Keratinocyte (primary cell): Measurements from ENCODE around the gene ZNF423. TPM values are rescaled to one million over a fixed set of nuclear protein-coding genes. Genes with fewer than 3 reads are reported as not detected.

Source experiments
- DNase-seq: peaks from one replicate; pipeline ENCODE4 v3.0.0-alpha.2; 2011; ENCODE audit warnings: low read depth, missing footprints, low spot score
- FAIRE-seq: peaks from 2 replicates; lab custom pipeline; 2011; peaks lifted over from hg19 to GRCh38; lab: Jason Lieb, UNC
- H2AFZ ChIP-seq: 2 replicates; pipeline ENCODE4 v1.6.0; 2012; ENCODE audit warnings: low read length, control low read depth, inconsistent platforms; ENCODE audit not compliant: control insufficient read depth
- H3K27ac ChIP-seq: 2 replicates; pipeline ENCODE4 v1.5.1; 2011; ENCODE audit warnings: low read length; ENCODE audit not compliant: control insufficient read depth, insufficient read depth
- H3K27me3 ChIP-seq: 3 replicates; pipeline ENCODE4 v1.6.0; 2011; ENCODE audit warnings: low read length; ENCODE audit not compliant: control insufficient read depth, insufficient read depth; ENCODE audit errors: extremely low read depth
- H3K36me3 ChIP-seq, 2 experiments: 2 replicates in 1 of 2; 3 replicates in 1 of 2; pipeline ENCODE4 v1.5.1; 2011; ENCODE audit warnings: low read length in 2 of 2, mild to moderate bottlenecking in 1 of 2; ENCODE audit not compliant: control insufficient read depth in 2 of 2, insufficient read depth in 2 of 2; ENCODE audit errors: extremely low read depth in 1 of 2
- H3K4me1 ChIP-seq: 3 replicates; pipeline ENCODE4 v1.5.1; 2011; ENCODE audit warnings: low read length; ENCODE audit not compliant: control insufficient read depth, insufficient read depth; ENCODE audit errors: extremely low read depth
- H3K4me2 ChIP-seq: 3 replicates; pipeline ENCODE4 v1.6.0; 2011; ENCODE audit warnings: low read depth, low read length; ENCODE audit not compliant: control insufficient read depth, insufficient read depth; ENCODE audit errors: extremely low read depth
- H3K4me3 ChIP-seq, 3 experiments: fragments of 200-600 bp in 1 of 3; sonication (generic) in 1 of 3; 2 replicates in 2 of 3; 3 replicates in 1 of 3; pipeline ENCODE4 v1.5.1; 2011 to 2016; ENCODE audit warnings: low read length in 3 of 3, mild to moderate bottlenecking in 3 of 3, control low read depth in 2 of 3, inconsistent platforms in 1 of 3, low read depth in 1 of 3, mixed read lengths in 1 of 3, mixed run types in 1 of 3, moderate library complexity in 1 of 3; ENCODE audit not compliant: control insufficient read depth in 2 of 3, insufficient read depth in 2 of 3; ENCODE audit errors: extremely low read depth in 1 of 3
- H3K79me2 ChIP-seq: 2 replicates; pipeline ENCODE4 v1.6.0; 2012; ENCODE audit warnings: low read length; ENCODE audit not compliant: control insufficient read depth, insufficient read depth
- H3K9ac ChIP-seq: 3 replicates; pipeline ENCODE4 v1.6.0; 2011; ENCODE audit warnings: low read length; ENCODE audit not compliant: control insufficient read depth, insufficient read depth; ENCODE audit errors: extremely low read depth
- H3K9me1 ChIP-seq: 3 replicates; pipeline ENCODE4 v1.6.0; 2011; ENCODE audit warnings: low read length; ENCODE audit not compliant: control insufficient read depth, insufficient read depth; ENCODE audit errors: extremely low read depth
- H3K9me3 ChIP-seq: 2 replicates; pipeline ENCODE4 v1.5.1; 2012; ENCODE audit warnings: low read depth, low read length; ENCODE audit not compliant: control insufficient read depth
- H4K20me1 ChIP-seq: 3 replicates; pipeline ENCODE4 v1.6.0; 2011; ENCODE audit warnings: low read length; ENCODE audit not compliant: control insufficient read depth, insufficient read depth; ENCODE audit errors: extremely low read depth
- EZH2 ChIP-seq: IDR thresholded peaks from one replicate; pipeline ENCODE4 v1.6.1; 2012; ENCODE audit warnings: inconsistent platforms, mild to moderate bottlenecking, low read length, moderate library complexity
- dilution Hi-C: fragments of 300-500 bp; cut with MboI; formaldehyde crosslinking; loops from one replicate; pipeline ENCODE4 v1.7.0; 2020; ENCODE audit warnings: low sequenced_read_pairs; ENCODE audit not compliant: extremely low pct_ligation_motif_present
- polyA plus RNA-seq, 5 experiments: library from polyadenylated mRNA; depleted of rRNA in 3 of 5; stranded (reverse) in 3 of 5; stranded (forward) in 1 of 5; unstranded in 1 of 5; fragments of >200 nt; gene quantifications; 1 replicate in 1 of 5; 2 replicates in 3 of 5; 3 replicates in 1 of 5; pipeline versions ENCODE4 v1.2.1 to v1.2.3, GENCODE V29; 2011 to 2012; ENCODE audit warnings: missing spikeins in 2 of 5, low read depth in 1 of 5, low replicate concordance in 1 of 5
- TF ChIP-seq, protein P1 (sequence below), 3 experiments: IDR thresholded peaks in 1 of 3; conservative IDR thresholded peaks in 1 of 3; optimal IDR thresholded peaks in 1 of 3; 2 replicates in 2 of 3; 3 replicates in 1 of 3; pipeline versions ENCODE3 to v1.5.1; 2011; ENCODE audit warnings: low read length in 3 of 3, mild to moderate bottlenecking in 3 of 3, moderate library complexity in 2 of 3, control low read depth in 1 of 3, inconsistent platforms in 1 of 3; ENCODE audit not compliant: insufficient read depth in 2 of 3; ENCODE audit errors: extremely low read depth in 1 of 3

Gene ZNF423
- polyA plus RNA-seq, 1 donor (not counting 4 experiments of a cell fraction or from before 2014, with no cell fraction given), result 0.05 TPM

DNA sequence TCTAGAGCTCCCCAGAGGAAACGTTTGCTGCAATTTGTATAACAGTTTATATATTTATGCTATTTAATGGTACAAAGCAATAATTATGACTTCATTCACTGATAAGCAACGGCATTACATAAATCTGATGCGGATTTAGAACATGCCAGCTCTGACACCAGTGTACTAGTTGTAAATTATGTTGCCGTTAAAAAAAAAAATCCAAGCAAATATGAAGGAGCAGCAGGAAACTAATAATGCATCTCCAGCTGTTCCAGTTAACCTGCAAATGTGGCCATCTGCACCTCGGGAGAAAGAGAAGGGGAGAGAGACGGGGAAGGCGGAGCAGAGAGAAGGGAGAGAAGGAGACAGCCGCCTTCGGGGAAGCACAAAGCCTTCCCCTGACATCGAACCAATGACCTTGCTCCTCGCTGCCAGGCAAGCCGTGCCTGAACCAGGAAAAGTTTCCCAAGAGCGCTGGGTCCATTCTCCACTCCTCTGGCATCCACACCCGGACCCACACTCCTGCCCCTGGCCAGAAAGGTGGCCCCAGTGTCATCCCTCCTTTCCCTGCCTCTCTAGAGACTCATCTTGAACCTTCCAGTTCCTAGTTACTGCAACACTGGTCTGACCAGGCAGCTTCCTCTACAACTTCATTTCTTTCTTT lies 307.5 kb downstream of the ZNF423 start:
- Histone ChIP-seq H3K27ac (no peak overlapping the region), H3K36me3 (no peaks in the 10 kb centered on the region), H3K79me2 (no peaks in the 10 kb centered on the region), H3K4me3 (no peak overlapping the region), H3K27me3 (no peaks in the 10 kb centered on the region), H3K4me1 (no peaks in the 10 kb centered on the region), H3K9me1 (no peaks in the 10 kb centered on the region), H4K20me1 (no peaks in the 10 kb centered on the region), H3K9ac (no peak overlapping the region), H2AFZ (no peak overlapping the region), H3K9me3 (no peaks in the 10 kb centered on the region), H3K4me2 (no peak overlapping the region)
- no peak for DNase-seq
- TF ChIP-seq EZH2, result no peak
- TF ChIP-seq, protein P1, sequence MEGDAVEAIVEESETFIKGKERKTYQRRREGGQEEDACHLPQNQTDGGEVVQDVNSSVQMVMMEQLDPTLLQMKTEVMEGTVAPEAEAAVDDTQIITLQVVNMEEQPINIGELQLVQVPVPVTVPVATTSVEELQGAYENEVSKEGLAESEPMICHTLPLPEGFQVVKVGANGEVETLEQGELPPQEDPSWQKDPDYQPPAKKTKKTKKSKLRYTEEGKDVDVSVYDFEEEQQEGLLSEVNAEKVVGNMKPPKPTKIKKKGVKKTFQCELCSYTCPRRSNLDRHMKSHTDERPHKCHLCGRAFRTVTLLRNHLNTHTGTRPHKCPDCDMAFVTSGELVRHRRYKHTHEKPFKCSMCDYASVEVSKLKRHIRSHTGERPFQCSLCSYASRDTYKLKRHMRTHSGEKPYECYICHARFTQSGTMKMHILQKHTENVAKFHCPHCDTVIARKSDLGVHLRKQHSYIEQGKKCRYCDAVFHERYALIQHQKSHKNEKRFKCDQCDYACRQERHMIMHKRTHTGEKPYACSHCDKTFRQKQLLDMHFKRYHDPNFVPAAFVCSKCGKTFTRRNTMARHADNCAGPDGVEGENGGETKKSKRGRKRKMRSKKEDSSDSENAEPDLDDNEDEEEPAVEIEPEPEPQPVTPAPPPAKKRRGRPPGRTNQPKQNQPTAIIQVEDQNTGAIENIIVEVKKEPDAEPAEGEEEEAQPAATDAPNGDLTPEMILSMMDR (optimal IDR thresholded peaks at IDR 0.05 in 1 of 3, IDR thresholded peaks at IDR 0.05 in 1 of 3, conservative IDR thresholded peaks at IDR 0.05 in 1 of 3; ENCODE audit: extremely low read depth in 1 of 3, insufficient read depth in 2 of 3, low read length in 3 of 3), result no peak
- FAIRE-seq, result no peak
- dilution Hi-C loops, result no loop called here

- H3K4me1 ChIP-seq, result no peaks in the 10 kb centered on the region
- no peak for TF ChIP-seq EZH2
- TF ChIP-seq, protein P1 (optimal IDR thresholded peaks at IDR 0.05 in 1 of 3, IDR thresholded peaks at IDR 0.05 in 1 of 3, conservative IDR thresholded peaks at IDR 0.05 in 1 of 3; ENCODE audit: extremely low read depth in 1 of 3, insufficient read depth in 2 of 3, low read length in 3 of 3), result no peak
- H3K9me1 ChIP-seq, result no peaks in the 10 kb centered on the region
- no peak overlapping the region for H3K4me3 ChIP-seq
- DNase-seq (no peak), FAIRE-seq (no peak)
- no peak overlapping the region for H2AFZ ChIP-seq
- H3K27ac ChIP-seq, result no peak overlapping the region
- no peaks in the 10 kb centered on the region for H3K36me3 ChIP-seq
- dilution Hi-C loops, result no loop called here
- no peak overlapping the region for H3K4me2 ChIP-seq
- H3K79me2 ChIP-seq, result no peaks in the 10 kb centered on the region
- H3K9me3 ChIP-seq, result no peaks in the 10 kb centered on the region
- H4K20me1 ChIP-seq, result no peaks in the 10 kb centered on the region
- no peaks in the 10 kb centered on the region for H3K27me3 ChIP-seq
- no peak overlapping the region for H3K9ac ChIP-seq
These were observed 308.5 kb downstream of the ZNF423 start for GRCh38 chr16:49547448-49547847.
